Sigmoid colon (tissue), 7 donors: ENCODE data around the gene NPHP4. TPM values are rescaled to one million over a fixed set of nuclear protein-coding genes. Genes with fewer than 3 reads are reported as not detected.

Experiments
- DNase-seq: peaks from one replicate; pipeline ENCODE4 v3.0.0-alpha.2; 2019
- H3K27ac ChIP-seq, 4 donors: fragments of 200-600 bp; sonication (generic); one replicate each; pipeline ENCODE4 v1.5.1; 2016 to 2019; ENCODE audit warnings: mild to moderate bottlenecking in 1 of 4
- H3K27me3 ChIP-seq, 3 donors: fragments of 200-600 bp; sonication (generic); one replicate each; pipeline ENCODE4 v1.5.1; 2019; ENCODE audit warnings: mild to moderate bottlenecking in 1 of 3
- H3K36me3 ChIP-seq, 4 donors: fragments of 200-600 bp; sonication (generic); one replicate each; pipeline ENCODE4 v1.5.1; 2016 to 2019
- H3K4me1 ChIP-seq, 4 donors: fragments of 200-600 bp; sonication (generic); one replicate each; pipeline ENCODE4 v1.5.1; 2017 to 2019
- H3K4me3 ChIP-seq, 4 donors: fragments of 200-600 bp; sonication (generic); one replicate each; pipeline ENCODE4 v1.5.1; 2017 to 2019; ENCODE audit warnings: mild to moderate bottlenecking in 2 of 4, moderate library complexity in 1 of 4
- H3K9me3 ChIP-seq, 4 donors: fragments of 200-600 bp in 3 of 4; sonication (generic) in 3 of 4; one replicate each; pipeline versions ENCODE4 v1.5.1 to v1.6.1; 2013 to 2019
- EP300 ChIP-seq, 4 donors: sonication (generic); formaldehyde crosslinking; IDR thresholded peaks; one replicate each; pipeline ENCODE4 v1.6.1; 2017; ENCODE audit warnings: antibody characterized with exemption in 4 of 4
- POLR2A ChIP-seq, 2 donors: fragments of 450-650 bp; IDR thresholded peaks; one replicate each; pipeline ENCODE4 v1.6.1; 2016; ENCODE audit warnings: antibody characterized with exemption in 2 of 2, mild to moderate bottlenecking in 2 of 2, moderate library complexity in 2 of 2
- POLR2AphosphoS5 ChIP-seq, 4 donors: sonication (generic); formaldehyde crosslinking; IDR thresholded peaks; one replicate each; pipeline ENCODE4 v1.6.1; 2017; ENCODE audit warnings: antibody characterized with exemption in 4 of 4
- WGBS, 2 donors: extraction: QIAGEN DNeasy Blood & Tissue Kit; methylation state at CpG; one replicate each; pipeline ENCODE4 v1.1.7; 2013; 5-methylcytosine and 5-hydroxymethylcytosine counted together
- intact Hi-C: fragments of 100-400 bp; cut with DNase I; formaldehyde crosslinking; loops from one replicate; pipeline ENCODE4 v1.15.1; 2023
- polyA plus RNA-seq, 3 donors: library from polyadenylated mRNA; stranded (reverse); fragments of 200-250 nt; gene quantifications; one replicate each; pipeline ENCODE4 v1.2.3, GENCODE V29; 2013
- total RNA-seq, 4 donors: library from RNA; depleted of rRNA; stranded (reverse); fragments of >200 nt; gene quantifications; one replicate each; pipeline ENCODE4 v1.1.0, GENCODE V29; 2016
- TF ChIP-seq, protein P1 (sequence below), 4 experiments: fragments of 450-650 bp in 3 of 4; fragments of 200-600 bp in 1 of 4; IDR thresholded peaks; one replicate each; pipeline ENCODE4 v1.5.1; 2016 to 2019; ENCODE audit warnings: antibody characterized with exemption in 4 of 4, mild to moderate bottlenecking in 3 of 4, moderate library complexity in 2 of 4
- donor health status: healthy with polysubstance abuse.
- donor health status: Bipolar disorder and iron deficiency.
- donor health status: healthy.

NPHP4 gene
- total and polyA plus RNA-seq, 7 donors: 0.60 to 12.2 (median 5.7) TPM

DNA sequence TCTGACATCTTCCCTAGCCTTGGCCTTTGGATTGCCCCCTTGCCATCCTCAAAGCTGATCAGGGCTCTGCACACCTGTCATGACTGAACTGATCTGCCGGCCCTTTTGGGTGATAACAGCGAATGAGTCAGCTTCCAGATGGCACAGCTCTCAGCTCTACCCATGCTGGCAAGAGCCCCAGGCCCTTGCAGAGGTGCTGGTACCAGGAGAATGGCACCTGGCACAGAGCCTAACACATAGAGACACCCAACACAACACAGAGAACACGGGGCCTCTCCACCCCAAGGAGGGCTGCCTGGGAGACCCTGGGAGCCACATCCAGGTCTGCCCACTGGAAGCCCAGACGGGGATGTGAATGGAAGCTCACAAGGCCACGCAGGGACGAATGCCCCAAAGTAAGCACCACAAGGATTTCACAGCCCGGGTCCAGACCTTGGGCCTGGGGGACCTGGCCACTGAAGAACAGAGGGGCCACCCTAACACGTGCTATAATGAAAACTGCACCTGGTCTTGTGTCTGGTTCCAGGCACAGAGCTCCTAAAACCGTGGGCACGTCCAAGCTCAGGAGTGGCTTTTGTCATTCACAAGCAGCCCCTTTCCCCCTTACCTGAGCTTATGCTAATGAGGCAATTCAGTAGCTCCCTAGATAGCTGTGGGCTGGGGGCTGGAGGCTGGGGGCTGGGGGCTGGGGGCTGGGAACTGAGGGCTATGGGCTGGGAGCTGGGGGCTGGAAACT, 160.5 kb downstream of the NPHP4 start:
- no peak overlapping the region for H3K27ac ChIP-seq
- H3K27me3 ChIP-seq: peaks cover 0 to 41% (median 20%) of the 10 kb centered on the region in 3 donors
- no peak overlapping the region for H3K4me3 ChIP-seq
- H3K4me1 ChIP-seq: no peaks in the 10 kb centered on the region
- 35% methylated on average over 10 of the region's 10 CpGs for WGBS, 2 donors
- H3K9me3 ChIP-seq: no peaks in the 10 kb centered on the region
- intact Hi-C loops: no loop called here
- H3K36me3 ChIP-seq: no peaks in the 10 kb centered on the region
- no peak for DNase-seq
- TF ChIP-seq POLR2A (IDR thresholded peaks at IDR 0.05) (no peak), POLR2AphosphoS5 (IDR thresholded peaks at IDR 0.05) (no peak)

DNA sequence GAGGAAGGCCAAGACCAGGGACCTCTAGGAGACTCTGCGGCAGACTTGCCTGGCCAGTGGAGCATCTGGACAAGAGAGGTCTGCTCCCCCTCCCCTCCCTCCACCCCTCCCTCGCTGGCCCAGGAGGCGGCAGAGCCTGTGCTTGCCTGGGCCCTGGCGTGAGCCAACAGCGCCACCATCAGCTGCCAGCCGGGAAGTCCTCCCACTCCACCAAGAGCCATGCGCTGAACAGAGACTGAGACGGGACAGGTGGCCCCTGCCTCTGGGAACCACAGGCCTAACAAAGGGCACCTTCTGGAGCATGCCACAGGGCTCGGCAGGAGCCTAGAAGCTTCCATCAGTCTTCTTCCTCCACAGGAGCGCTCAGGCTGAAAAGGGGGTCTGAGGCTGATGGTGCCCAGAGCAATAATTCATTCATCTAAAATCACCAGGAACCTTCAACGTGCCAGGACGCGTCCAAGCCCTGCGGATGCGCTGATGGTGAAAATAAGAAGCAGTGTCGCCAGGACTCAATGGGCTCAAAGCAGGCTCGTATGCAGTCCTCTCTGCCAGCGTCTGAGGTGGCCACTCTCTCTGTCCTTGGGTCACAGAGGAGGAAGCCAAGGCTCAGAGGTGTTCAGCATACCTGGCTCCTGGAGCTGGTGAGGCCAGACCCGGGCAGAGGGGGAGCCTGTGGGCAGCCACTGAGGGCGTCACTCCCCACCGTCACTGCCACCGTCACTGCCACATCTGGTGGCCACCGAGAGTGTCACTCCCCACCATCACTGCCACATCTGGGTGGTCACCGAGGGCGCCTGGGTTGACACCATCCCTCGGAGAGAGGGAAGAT, 161.2 kb downstream of the NPHP4 start:
- H3K36me3 ChIP-seq: no peaks in the 10 kb centered on the region
- no peak for TF ChIP-seq POLR2A (IDR thresholded peaks at IDR 0.05)
- TF ChIP-seq POLR2AphosphoS5 (IDR thresholded peaks at IDR 0.05): no peak
- TF ChIP-seq, protein P1, sequence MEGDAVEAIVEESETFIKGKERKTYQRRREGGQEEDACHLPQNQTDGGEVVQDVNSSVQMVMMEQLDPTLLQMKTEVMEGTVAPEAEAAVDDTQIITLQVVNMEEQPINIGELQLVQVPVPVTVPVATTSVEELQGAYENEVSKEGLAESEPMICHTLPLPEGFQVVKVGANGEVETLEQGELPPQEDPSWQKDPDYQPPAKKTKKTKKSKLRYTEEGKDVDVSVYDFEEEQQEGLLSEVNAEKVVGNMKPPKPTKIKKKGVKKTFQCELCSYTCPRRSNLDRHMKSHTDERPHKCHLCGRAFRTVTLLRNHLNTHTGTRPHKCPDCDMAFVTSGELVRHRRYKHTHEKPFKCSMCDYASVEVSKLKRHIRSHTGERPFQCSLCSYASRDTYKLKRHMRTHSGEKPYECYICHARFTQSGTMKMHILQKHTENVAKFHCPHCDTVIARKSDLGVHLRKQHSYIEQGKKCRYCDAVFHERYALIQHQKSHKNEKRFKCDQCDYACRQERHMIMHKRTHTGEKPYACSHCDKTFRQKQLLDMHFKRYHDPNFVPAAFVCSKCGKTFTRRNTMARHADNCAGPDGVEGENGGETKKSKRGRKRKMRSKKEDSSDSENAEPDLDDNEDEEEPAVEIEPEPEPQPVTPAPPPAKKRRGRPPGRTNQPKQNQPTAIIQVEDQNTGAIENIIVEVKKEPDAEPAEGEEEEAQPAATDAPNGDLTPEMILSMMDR (IDR thresholded peaks at IDR 0.05): no peak
- TF ChIP-seq EP300 (IDR thresholded peaks at IDR 0.05): no peak
- H3K27me3 ChIP-seq: peaks cover 0 to 35% (median 20%) of the 10 kb centered on the region in 3 donors
- intact Hi-C loops: no loop called here
- no peaks in the 10 kb centered on the region for H3K9me3 ChIP-seq
- H3K4me1 ChIP-seq: no peaks in the 10 kb centered on the region
- 54 to 60% methylated on average over 26 of the region's 26 CpGs for WGBS, 2 donors
- no peak overlapping the region for H3K4me3 ChIP-seq
- no peak overlapping the region for H3K27ac ChIP-seq
- DNase-seq: no peak

DNA sequence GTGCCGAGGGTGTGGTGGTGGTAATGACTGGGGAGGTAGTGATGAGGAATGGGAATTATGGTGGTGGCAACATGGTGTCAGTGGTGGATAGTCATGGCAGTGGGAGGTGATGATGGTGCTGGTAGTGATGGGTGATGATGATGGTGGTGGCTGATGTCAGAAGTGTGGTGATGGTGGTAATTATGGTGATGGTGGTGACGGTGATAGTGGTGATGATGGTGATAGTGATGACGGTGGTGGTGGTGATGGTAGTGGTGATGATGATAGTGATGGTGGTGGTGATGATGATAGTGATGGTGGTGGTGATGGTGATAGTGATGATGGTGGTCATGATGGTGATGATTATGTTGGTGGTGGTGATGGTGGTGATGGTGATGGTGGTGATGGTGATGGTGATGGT, 162.8 kb downstream of the NPHP4 start:
- Histone ChIP-seq H3K27ac (no peak overlapping the region), H3K27me3 (peaks cover 0 to 35% (median 20%) of the 10 kb centered on the region in 3 donors), H3K36me3 (no peaks in the 10 kb centered on the region), H3K4me3 (no peak overlapping the region), H3K4me1 (no peaks in the 10 kb centered on the region), H3K9me3 (no peaks in the 10 kb centered on the region)
- DNase-seq: no peak
- WGBS, 2 donors: 90 to 92% methylated on average over 3 of the region's 3 CpGs
- intact Hi-C loops: no loop called here
- no peak for TF ChIP-seq EP300 (IDR thresholded peaks at IDR 0.05)
- TF ChIP-seq POLR2A (IDR thresholded peaks at IDR 0.05): no peak
- no peak for TF ChIP-seq POLR2AphosphoS5 (IDR thresholded peaks at IDR 0.05)
- TF ChIP-seq, protein P1 (IDR thresholded peaks at IDR 0.05): no peak

DNA sequence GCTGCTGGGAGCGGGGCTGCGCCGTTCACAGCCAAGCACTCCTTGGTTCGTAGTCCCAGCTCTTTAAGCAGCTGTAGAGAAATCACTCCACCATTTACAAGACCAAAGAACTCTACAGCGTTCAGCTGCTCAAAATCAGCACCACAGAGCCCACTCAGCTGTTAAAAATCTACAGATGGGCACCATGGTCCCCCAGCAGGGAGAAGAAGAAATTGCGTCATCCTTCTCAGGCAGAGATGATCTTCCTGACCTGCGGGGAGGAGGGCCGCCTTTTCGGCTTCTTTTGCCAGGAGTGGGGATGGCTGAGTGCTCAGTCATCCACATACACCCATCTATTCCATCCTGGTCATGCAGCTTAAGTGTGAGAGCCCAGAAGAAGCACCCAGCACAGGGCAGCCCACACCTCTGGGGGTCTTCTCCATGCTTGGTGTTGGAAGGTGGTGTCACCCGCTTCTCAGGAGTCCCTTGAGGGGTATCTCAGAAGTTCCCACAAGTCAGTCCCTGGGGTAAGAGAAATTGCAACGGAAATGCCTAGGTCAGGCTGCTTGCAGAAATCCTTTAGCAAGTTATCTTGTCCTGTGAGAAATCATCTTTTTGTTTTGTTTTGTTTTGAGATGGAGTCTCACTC, 163.8 kb downstream of the NPHP4 start:
- intact Hi-C loops: no loop called here
- DNase-seq: no peak

More for the DNA sequence above, 163.8 kb downstream of the NPHP4 start:
- Histone ChIP-seq H3K36me3 (no peaks in the 10 kb centered on the region), H3K27me3 (peaks cover 0 to 28% (median 20%) of the 10 kb centered on the region in 3 donors), H3K4me1 (no peaks in the 10 kb centered on the region), H3K9me3 (no peaks in the 10 kb centered on the region), H3K27ac (no peak overlapping the region), H3K4me3 (no peak overlapping the region)
- TF ChIP-seq EP300 (IDR thresholded peaks at IDR 0.05): no peak
- TF ChIP-seq, protein P1 (IDR thresholded peaks at IDR 0.05): no peak
- no peak for TF ChIP-seq POLR2AphosphoS5 (IDR thresholded peaks at IDR 0.05)
- no peak for TF ChIP-seq POLR2A (IDR thresholded peaks at IDR 0.05)
- WGBS, 2 donors: 76 to 79% methylated on average over 11 of the region's 11 CpGs
